C4-2B (cell line): ENCODE data around the gene TACR1.

Experiments
- H3K27ac ChIP-seq: fragments of 450-650 bp; 2 replicates; pipeline ENCODE4 v1.5.1; 2017
- CTCF ChIP-seq: fragments of 450-650 bp; conservative IDR thresholded peaks from 2 replicates; pipeline ENCODE4 v1.5.1; 2017; ENCODE audit warnings: mild to moderate bottlenecking
- ZFX ChIP-seq: fragments of 450-650 bp; IDR thresholded peaks from 2 replicates; pipeline ENCODE4 v1.6.1; 2017

The TACR1 gene

GRCh38 chr2:75142081-75142480, 57.2 kb downstream of the TACR1 start:
- TF ChIP-seq ZFX (no peak), CTCF (no peak)
- H3K27ac ChIP-seq, result no peak overlapping the region

GRCh38 chr2:75140288-75140687, 59.0 kb downstream of the TACR1 start:
- no peak for TF ChIP-seq ZFX
- H3K27ac ChIP-seq, result no peak overlapping the region

GRCh38 chr2:75139171-75139570, 60.1 kb downstream of the TACR1 start:
- no peak overlapping the region for H3K27ac ChIP-seq
- no peak for TF ChIP-seq ZFX
- TF ChIP-seq CTCF, result no peak

- no peak overlapping the region for H3K27ac ChIP-seq
- TF ChIP-seq ZFX (no peak), CTCF (no peak)
Measured at GRCh38 chr2:75138528-75138927, 60.8 kb downstream of the TACR1 start.

- TF ChIP-seq ZFX, result no peak
- no peak for TF ChIP-seq CTCF
- no peak overlapping the region for H3K27ac ChIP-seq
Measured at GRCh38 chr2:75135776-75136400, 63.4 kb downstream of the TACR1 start.

- no peak overlapping the region for H3K27ac ChIP-seq
- TF ChIP-seq CTCF, result no peak
- no peak for TF ChIP-seq ZFX
Measured at GRCh38 chr2:75134860-75135259, 64.5 kb downstream of the TACR1 start.

GRCh38 chr2:75133621-75134570, 65.4 kb downstream of the TACR1 start:
- no peak for TF ChIP-seq ZFX
- TF ChIP-seq CTCF, result no peak

More at GRCh38 chr2:75133621-75134570, 65.4 kb downstream of the TACR1 start:
- no peak overlapping the region for H3K27ac ChIP-seq
